Fibroblast of the aortic adventitia (primary cell): ENCODE measurements around the gene RRP1B. TPM values are rescaled to one million over a fixed set of nuclear protein-coding genes. Genes with fewer than 3 reads are reported as not detected.

Experiments used
- DNase-seq: peaks from one replicate; pipeline ENCODE4 v3.0.0-alpha.2; 2010; ENCODE audit warnings: low read depth
- H3K4me3 ChIP-seq: 2 replicates; pipeline ENCODE4 v1.5.1; 2011; ENCODE audit warnings: low read depth, mild to moderate bottlenecking, control low read depth, low read length, moderate library complexity
- total RNA-seq: library from RNA; depleted of rRNA; stranded (reverse); fragments of >200 nt; gene quantifications from 2 replicates; pipeline ENCODE4 v1.2.3, GENCODE V29; 2012; ENCODE audit warnings: low replicate concordance
- TF ChIP-seq, protein P1 (sequence below): IDR thresholded peaks from 2 replicates; pipeline ENCODE4 v1.5.1; 2011; ENCODE audit warnings: mild to moderate bottlenecking, low read length, control low read depth, inconsistent platforms; ENCODE audit not compliant: insufficient read depth

The RRP1B gene
- total RNA-seq, 1 donor = 24.2 TPM

DNA sequence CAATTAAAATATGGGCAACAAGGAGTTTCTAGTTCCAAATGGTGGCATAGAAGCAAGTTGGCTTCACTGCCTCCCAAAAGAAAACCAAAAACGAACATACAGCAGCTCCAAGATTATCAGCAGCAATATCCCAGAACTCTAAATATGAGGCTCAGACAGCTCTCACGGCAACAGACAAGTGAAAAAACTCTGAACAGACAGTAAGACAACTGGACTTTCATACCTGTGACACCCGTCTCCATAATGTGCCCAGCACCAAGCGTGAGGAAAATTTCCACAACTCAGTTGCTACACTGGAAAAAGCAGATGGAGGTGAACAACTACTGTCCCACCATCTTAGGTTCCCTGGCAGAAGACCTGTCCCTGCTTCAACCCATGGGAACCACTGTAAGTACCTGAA lies 40.0 kb upstream of the RRP1B start:
- DNase-seq = no peak
- H3K4me3 ChIP-seq = no peak overlapping the region
- TF ChIP-seq, protein P1, sequence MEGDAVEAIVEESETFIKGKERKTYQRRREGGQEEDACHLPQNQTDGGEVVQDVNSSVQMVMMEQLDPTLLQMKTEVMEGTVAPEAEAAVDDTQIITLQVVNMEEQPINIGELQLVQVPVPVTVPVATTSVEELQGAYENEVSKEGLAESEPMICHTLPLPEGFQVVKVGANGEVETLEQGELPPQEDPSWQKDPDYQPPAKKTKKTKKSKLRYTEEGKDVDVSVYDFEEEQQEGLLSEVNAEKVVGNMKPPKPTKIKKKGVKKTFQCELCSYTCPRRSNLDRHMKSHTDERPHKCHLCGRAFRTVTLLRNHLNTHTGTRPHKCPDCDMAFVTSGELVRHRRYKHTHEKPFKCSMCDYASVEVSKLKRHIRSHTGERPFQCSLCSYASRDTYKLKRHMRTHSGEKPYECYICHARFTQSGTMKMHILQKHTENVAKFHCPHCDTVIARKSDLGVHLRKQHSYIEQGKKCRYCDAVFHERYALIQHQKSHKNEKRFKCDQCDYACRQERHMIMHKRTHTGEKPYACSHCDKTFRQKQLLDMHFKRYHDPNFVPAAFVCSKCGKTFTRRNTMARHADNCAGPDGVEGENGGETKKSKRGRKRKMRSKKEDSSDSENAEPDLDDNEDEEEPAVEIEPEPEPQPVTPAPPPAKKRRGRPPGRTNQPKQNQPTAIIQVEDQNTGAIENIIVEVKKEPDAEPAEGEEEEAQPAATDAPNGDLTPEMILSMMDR = no peak

DNA sequence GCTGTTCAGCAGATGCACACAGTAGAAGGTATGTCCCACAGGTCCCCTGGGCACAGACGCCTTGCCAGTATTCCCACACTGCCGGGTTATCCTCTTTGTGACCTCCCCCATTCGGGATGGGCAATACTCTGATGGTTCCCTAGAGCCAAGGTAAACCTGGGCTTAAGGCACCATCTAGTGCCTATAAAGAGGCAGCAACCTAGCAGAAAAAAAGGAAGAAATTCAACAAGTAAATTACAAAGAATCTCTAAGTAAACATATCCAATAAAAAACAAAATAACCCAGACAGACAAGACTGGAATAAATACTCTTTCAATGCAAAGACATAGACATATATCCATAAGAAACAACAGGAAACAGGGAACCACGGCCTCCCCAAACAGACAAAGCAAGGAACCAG lies 39.5 kb upstream of the RRP1B start:
- H3K4me3 ChIP-seq = no peak overlapping the region
- no peak for DNase-seq
- TF ChIP-seq, protein P1 = peak; percentile 4

- TF ChIP-seq, protein P1 = no peak
- H3K4me3 ChIP-seq = no peak overlapping the region
- no peak for DNase-seq
These were observed 36.6 kb upstream of the RRP1B start for GRCh38 chr21:43622796-43623195.

GRCh38 chr21:43623588-43623987 lies 35.8 kb upstream of the RRP1B start:
- DNase-seq = no peak
- TF ChIP-seq, protein P1 = no peak
- H3K4me3 ChIP-seq = no peak overlapping the region

GRCh38 chr21:43624339-43624738 lies 35.0 kb upstream of the RRP1B start:
- TF ChIP-seq, protein P1 = no peak
- no peak for DNase-seq
- H3K4me3 ChIP-seq = no peak overlapping the region

GRCh38 chr21:43626390-43626789 lies 33.0 kb upstream of the RRP1B start:
- no peak overlapping the region for H3K4me3 ChIP-seq
- TF ChIP-seq, protein P1 = no peak
- DNase-seq = no peak

- DNase-seq = no peak
- TF ChIP-seq, protein P1 = no peak
- no peak overlapping the region for H3K4me3 ChIP-seq
These were observed 31.8 kb upstream of the RRP1B start for GRCh38 chr21:43627527-43627926.
